AG04450 (cell line): ENCODE data around the gene GPC3. TPM values are rescaled to one million over a fixed set of nuclear protein-coding genes. Genes with fewer than 3 reads are reported as not detected.

Source experiments
- CTCF ChIA-PET: fragments of 300-600, 350-600 bp; formaldehyde crosslinking; extraction: SDS; loops from one replicate; lab custom pipeline; 2022; ENCODE audit warnings: antibody characterized with exemption, inconsistent platforms; lab: Charles Lee
- POLR2A ChIA-PET: fragments of 350-600 bp; formaldehyde crosslinking; extraction: SDS; loops from one replicate; lab custom pipeline; 2021; ENCODE audit warnings: antibody characterized with exemption, inconsistent platforms; lab: Yijun Ruan, JAX
- DNase-seq: peaks from one replicate; pipeline ENCODE4 v3.0.0-alpha.2; 2011; ENCODE audit warnings: low read depth, low spot score
- H3K27ac ChIP-seq: one replicate; pipeline ENCODE4 v1.5.1; 2012; ENCODE audit warnings: low read depth, low read length, control low read depth
- H3K27me3 ChIP-seq: one replicate; pipeline ENCODE4 v1.6.0; 2012; ENCODE audit warnings: low read length; ENCODE audit not compliant: control insufficient read depth, insufficient read depth
- H3K4me3 ChIP-seq: 2 replicates; pipeline ENCODE4 v1.5.1; 2011; ENCODE audit warnings: mild to moderate bottlenecking, low read depth, low read length, control low read depth
- H3K9me3 ChIP-seq: 2 replicates; pipeline ENCODE4 v1.5.1; 2012; ENCODE audit warnings: low read length; ENCODE audit not compliant: control insufficient read depth, insufficient read depth
- polyA plus RNA-seq: library from polyadenylated mRNA; depleted of rRNA; stranded (reverse); fragments of >200 nt; gene quantifications from 2 replicates; pipeline ENCODE4 v1.2.3, GENCODE V29; 2011
- TF ChIP-seq, protein P1 (sequence below): IDR thresholded peaks from 2 replicates; pipeline ENCODE4 v1.5.1; 2011; ENCODE audit warnings: low read depth, low read length, control low read depth, inconsistent platforms

The GPC3 gene
- polyA plus RNA-seq, 1 experiment: not detected

DNA sequence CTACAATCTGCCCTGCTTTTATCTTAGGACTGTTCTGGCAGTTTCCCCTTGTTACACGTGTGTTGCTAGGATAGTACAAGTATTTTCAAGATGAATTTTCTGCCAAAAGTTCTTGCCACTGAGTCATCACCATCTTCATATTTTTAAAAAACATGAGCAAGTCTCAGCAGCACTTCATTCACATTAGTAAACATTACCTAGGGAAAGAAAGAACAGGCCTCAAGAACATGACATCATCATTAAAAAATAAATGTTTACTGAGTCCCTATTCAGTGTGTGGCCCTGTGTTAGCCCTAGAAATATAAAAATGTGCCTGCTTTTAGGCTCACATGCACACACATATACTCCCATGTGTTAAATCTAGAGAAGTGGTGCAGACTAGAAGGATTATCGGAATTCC, 18.7 kb upstream of the GPC3 start:
- ChIA-PET CTCF (no interaction called here), POLR2A (no interaction called here)
- Histone ChIP-seq H3K27me3 (no peaks in the 10 kb centered on the region), H3K9me3 (no peaks in the 10 kb centered on the region), H3K27ac (no peak overlapping the region), H3K4me3 (no peak overlapping the region)
- TF ChIP-seq, protein P1, sequence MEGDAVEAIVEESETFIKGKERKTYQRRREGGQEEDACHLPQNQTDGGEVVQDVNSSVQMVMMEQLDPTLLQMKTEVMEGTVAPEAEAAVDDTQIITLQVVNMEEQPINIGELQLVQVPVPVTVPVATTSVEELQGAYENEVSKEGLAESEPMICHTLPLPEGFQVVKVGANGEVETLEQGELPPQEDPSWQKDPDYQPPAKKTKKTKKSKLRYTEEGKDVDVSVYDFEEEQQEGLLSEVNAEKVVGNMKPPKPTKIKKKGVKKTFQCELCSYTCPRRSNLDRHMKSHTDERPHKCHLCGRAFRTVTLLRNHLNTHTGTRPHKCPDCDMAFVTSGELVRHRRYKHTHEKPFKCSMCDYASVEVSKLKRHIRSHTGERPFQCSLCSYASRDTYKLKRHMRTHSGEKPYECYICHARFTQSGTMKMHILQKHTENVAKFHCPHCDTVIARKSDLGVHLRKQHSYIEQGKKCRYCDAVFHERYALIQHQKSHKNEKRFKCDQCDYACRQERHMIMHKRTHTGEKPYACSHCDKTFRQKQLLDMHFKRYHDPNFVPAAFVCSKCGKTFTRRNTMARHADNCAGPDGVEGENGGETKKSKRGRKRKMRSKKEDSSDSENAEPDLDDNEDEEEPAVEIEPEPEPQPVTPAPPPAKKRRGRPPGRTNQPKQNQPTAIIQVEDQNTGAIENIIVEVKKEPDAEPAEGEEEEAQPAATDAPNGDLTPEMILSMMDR: no peak
- DNase-seq: no peak

DNA sequence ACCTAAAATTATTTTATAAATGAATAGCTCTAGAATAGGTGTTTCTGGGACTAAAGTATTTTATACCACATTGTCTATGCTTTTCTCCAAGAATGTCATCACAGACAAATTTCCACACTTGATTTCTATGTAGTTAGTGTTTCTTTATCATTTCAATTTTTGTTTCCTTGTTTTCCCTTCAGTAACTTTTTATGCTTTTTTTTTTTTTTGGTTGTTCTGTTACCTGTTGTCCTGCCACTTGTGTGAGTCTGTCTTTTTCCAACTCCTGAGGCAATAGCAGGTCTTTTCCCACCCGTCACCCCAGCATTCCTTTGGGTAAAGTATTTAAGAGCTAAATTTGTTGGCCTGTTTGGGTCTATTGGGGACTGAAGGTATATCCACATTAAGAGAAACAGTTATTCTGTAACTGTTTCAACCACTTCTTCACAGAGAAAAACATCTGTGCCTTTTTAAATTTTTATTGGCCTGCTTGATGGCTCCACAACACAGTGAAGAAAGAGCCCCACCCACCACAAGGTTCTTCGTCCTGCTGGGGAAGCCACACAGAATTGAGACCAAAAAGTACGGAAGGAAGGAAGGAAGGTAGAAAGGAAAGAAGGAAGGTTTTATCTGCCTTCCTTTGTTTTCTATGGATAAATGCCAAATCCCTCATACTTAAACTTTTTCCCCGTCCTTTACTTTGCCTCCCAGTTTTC, 17.7 kb upstream of the GPC3 start:
- Histone ChIP-seq H3K4me3 (no peak overlapping the region), H3K27me3 (no peaks in the 10 kb centered on the region), H3K27ac (no peak overlapping the region), H3K9me3 (no peaks in the 10 kb centered on the region)
- no peak for DNase-seq
- TF ChIP-seq, protein P1: no peak
- CTCF ChIA-PET: no interaction called here
- POLR2A ChIA-PET: no interaction called here

DNA sequence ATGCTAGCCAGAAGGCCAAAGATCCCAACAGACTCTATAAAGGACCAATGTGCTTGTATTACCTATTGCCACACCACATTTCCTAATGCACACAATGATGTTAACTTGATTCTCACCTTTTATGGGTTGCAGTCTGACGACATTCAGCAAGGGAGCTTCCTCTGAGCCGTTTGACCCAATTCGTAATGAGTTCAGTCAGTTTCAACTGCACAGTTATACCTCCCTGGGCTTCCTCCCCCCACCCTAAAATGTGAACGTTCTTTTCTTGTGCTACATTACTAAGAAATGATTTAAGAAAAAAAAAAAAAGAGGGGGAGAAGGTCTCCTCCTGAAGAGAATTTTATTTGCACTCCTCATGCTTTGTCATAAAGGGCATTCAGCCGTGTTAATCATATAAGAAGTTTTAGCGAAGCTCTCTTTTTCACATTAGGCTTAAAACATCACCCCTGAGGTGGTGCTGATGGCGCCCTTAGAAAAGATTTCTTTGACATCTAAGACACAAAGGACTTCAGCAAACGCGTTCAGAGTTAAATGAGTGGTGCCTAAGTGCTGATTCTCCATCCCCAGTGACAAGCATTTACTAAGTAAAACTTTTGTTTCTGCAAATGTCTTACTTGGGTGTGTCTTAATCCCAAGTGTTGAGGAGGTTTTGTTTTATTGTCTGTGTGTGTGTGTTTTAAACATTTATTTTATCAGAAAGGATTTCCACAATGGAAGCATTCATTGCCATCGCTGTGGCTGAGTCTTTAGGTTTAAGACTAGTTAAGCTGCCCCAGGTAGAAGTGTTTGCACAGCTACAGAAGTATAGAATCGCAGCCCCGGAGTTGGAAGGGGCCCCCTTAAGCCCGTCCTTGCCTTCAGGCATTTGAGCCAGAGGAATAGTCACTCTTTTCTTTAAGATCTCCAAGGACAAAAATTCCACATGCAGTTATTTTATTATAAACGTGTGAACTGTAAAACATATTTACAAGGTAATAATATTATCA, 15.2 kb upstream of the GPC3 start:
- no peak for DNase-seq
- TF ChIP-seq, protein P1: no peak
- Histone ChIP-seq H3K9me3 (no peaks in the 10 kb centered on the region), H3K4me3 (no peak overlapping the region), H3K27me3 (no peaks in the 10 kb centered on the region), H3K27ac (no peak overlapping the region)
- ChIA-PET POLR2A (no interaction called here), CTCF (no interaction called here)

DNA sequence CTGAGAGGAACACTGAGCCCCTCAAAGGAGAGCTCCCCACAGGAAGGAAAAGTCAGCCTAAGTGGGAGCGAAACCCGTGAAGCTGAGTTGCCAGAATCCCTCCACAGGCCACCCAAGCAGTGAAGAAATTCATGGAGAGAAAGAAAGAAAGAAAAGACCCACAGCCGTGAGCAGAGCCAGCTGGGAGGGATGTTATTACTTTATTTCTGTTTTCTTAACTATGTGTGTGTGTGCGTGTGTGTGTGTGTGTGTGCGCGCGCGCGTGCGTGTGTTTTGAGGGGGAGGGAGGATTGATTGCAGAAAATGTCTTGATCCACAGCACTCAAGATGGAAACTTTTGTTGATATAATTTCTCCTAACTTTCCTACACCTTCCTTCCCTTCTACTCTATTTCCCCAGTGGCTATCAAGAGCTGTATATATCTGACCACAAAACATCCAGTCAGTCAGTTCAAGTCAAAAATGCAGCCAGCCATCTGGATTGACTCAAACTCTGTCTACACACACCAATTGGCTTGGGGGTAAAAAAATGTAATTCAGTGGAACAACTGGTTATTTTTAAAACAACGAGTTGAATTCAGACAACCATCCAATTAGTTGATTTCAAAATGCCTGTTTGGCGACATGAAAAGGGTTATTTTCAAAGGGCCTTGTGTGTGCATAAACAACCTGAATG, 13.8 kb upstream of the GPC3 start:
- no peak overlapping the region for H3K27ac ChIP-seq
- TF ChIP-seq, protein P1: no peak
- ChIA-PET CTCF (no interaction called here), POLR2A (no interaction called here)
- no peaks in the 10 kb centered on the region for H3K9me3 ChIP-seq
- H3K4me3 ChIP-seq: no peak overlapping the region
- no peak for DNase-seq
- H3K27me3 ChIP-seq: no peaks in the 10 kb centered on the region
